ENCODE data around the gene CRTAC1.

The CRTAC1 gene

DNA sequence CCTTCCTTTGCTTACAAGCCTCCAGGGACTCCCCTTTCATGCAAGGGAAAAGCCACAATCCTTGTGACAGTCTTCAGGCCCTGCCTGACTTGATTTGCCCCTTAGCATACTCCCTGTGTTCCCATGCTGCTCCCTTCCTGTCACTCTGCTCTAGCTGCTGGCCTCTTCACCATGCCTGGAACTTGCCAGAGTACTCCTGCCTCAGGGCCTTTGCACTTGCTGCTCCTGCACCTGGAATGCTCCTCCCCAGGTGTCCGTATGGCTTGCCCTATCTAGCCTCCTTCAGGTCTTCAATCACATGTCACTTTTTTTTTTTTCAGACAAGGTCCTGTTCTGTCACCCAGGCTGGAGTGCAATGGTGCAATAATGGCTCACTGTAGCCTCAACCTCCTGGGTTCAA lies 203.5 kb downstream of the CRTAC1 start (continued):
- TF ChIP-seq, protein P1, sequence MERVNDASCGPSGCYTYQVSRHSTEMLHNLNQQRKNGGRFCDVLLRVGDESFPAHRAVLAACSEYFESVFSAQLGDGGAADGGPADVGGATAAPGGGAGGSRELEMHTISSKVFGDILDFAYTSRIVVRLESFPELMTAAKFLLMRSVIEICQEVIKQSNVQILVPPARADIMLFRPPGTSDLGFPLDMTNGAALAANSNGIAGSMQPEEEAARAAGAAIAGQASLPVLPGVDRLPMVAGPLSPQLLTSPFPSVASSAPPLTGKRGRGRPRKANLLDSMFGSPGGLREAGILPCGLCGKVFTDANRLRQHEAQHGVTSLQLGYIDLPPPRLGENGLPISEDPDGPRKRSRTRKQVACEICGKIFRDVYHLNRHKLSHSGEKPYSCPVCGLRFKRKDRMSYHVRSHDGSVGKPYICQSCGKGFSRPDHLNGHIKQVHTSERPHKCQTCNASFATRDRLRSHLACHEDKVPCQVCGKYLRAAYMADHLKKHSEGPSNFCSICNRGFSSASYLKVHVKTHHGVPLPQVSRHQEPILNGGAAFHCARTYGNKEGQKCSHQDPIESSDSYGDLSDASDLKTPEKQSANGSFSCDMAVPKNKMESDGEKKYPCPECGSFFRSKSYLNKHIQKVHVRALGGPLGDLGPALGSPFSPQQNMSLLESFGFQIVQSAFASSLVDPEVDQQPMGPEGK (CRISPR knock-in tag; IDR thresholded peaks at IDR 0.05; ENCODE audit: borderline replicate concordance): no peak
- TF ChIP-seq, protein P2, sequence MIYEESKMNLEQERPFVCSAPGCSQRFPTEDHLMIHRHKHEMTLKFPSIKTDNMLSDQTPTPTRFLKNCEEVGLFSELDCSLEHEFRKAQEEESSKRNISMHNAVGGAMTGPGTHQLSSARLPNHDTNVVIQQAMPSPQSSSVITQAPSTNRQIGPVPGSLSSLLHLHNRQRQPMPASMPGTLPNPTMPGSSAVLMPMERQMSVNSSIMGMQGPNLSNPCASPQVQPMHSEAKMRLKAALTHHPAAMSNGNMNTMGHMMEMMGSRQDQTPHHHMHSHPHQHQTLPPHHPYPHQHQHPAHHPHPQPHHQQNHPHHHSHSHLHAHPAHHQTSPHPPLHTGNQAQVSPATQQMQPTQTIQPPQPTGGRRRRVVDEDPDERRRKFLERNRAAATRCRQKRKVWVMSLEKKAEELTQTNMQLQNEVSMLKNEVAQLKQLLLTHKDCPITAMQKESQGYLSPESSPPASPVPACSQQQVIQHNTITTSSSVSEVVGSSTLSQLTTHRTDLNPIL (CRISPR knock-in tag; IDR thresholded peaks at IDR 0.05; ENCODE audit: low read depth): no peak
- no peak for TF ChIP-seq ZFP3 (CRISPR knock-in tag; IDR thresholded peaks at IDR 0.05)
- no peak for TF ChIP-seq TCF4 (CRISPR knock-in tag; IDR thresholded peaks at IDR 0.05; ENCODE audit: borderline replicate concordance)
- TF ChIP-seq ARNTL (CRISPR knock-in tag; IDR thresholded peaks at IDR 0.05; ENCODE audit: borderline replicate concordance, low read depth): no peak
- no peak for TF ChIP-seq ZFP30 (CRISPR knock-in tag; IDR thresholded peaks at IDR 0.05)
- TF ChIP-seq BACH2 (CRISPR knock-in tag; IDR thresholded peaks at IDR 0.05; ENCODE audit: borderline replicate concordance): no peak
- no peak for TF ChIP-seq ISL1 (CRISPR knock-in tag; IDR thresholded peaks at IDR 0.05)
- no peak for TF ChIP-seq ESRRG (CRISPR knock-in tag; IDR thresholded peaks at IDR 0.05)
- TF ChIP-seq PPARA (CRISPR knock-in tag; IDR thresholded peaks at IDR 0.05; ENCODE audit: borderline replicate concordance): no peak
- no peak for TF ChIP-seq GLIS3 (CRISPR knock-in tag; IDR thresholded peaks at IDR 0.05)
- no peak for TF ChIP-seq ZNF8 (CRISPR knock-in tag; IDR thresholded peaks at IDR 0.05)

- TF ChIP-seq ESRRG (CRISPR knock-in tag; IDR thresholded peaks at IDR 0.05): no peak
- TF ChIP-seq PPARA (CRISPR knock-in tag; IDR thresholded peaks at IDR 0.05; ENCODE audit: borderline replicate concordance): no peak
- TF ChIP-seq OSR1 (CRISPR knock-in tag; IDR thresholded peaks at IDR 0.05): no peak
- no peak for TF ChIP-seq ISL1 (CRISPR knock-in tag; IDR thresholded peaks at IDR 0.05)
- TF ChIP-seq, protein P3, sequence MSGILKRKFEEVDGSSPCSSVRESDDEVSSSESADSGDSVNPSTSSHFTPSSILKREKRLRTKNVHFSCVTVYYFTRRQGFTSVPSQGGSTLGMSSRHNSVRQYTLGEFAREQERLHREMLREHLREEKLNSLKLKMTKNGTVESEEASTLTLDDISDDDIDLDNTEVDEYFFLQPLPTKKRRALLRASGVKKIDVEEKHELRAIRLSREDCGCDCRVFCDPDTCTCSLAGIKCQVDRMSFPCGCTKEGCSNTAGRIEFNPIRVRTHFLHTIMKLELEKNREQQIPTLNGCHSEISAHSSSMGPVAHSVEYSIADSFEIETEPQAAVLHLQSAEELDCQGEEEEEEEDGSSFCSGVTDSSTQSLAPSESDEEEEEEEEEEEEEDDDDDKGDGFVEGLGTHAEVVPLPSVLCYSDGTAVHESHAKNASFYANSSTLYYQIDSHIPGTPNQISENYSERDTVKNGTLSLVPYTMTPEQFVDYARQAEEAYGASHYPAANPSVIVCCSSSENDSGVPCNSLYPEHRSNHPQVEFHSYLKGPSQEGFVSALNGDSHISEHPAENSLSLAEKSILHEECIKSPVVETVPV (CRISPR knock-in tag; IDR thresholded peaks at IDR 0.05): no peak
- TF ChIP-seq POU6F1 (CRISPR knock-in tag; IDR thresholded peaks at IDR 0.05; ENCODE audit: borderline replicate concordance, low read depth): no peak
- TF ChIP-seq ARNTL (CRISPR knock-in tag; IDR thresholded peaks at IDR 0.05; ENCODE audit: borderline replicate concordance, low read depth): no peak
- TF ChIP-seq CSDC2 (CRISPR knock-in tag; IDR thresholded peaks at IDR 0.05): no peak
- no peak for ATAC-seq
Measured at GRCh38 chr10:97825020-97825760, 205.2 kb downstream of the CRTAC1 start.

GRCh38 chr10:97823734-97824133 lies 206.7 kb downstream of the CRTAC1 start:
- TF ChIP-seq, protein P2 (CRISPR knock-in tag; IDR thresholded peaks at IDR 0.05; ENCODE audit: low read depth): no peak
- TF ChIP-seq GLIS3 (CRISPR knock-in tag; IDR thresholded peaks at IDR 0.05): no peak
- no peak for TF ChIP-seq OSR1 (CRISPR knock-in tag; IDR thresholded peaks at IDR 0.05)
- TF ChIP-seq POU6F1 (CRISPR knock-in tag; IDR thresholded peaks at IDR 0.05; ENCODE audit: borderline replicate concordance, low read depth): no peak
- no peak for ATAC-seq

DNA sequence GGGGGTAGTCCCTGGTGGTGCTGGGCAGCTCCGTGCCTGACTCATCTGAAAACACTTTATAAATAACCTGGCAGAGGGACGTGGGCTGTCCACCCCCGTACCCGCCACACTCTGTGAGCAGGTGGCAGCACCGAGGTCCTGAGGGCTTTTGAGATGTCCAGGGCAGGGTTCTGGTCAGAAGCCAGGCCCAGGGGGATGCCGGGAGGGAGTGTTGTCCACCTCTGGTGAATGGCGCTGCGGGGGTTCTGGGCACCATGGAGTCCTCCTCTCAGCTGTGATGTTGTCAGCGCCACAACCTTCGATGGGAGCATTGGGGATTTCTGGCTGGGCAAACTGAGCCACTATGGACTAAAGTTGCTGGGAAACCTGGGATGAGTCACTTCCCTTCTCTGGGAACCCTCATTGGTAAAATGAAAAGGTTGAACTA lies 208.1 kb downstream of the CRTAC1 start:
- ATAC-seq: no peak
- no peak for TF ChIP-seq TOX (CRISPR knock-in tag; IDR thresholded peaks at IDR 0.05; ENCODE audit: borderline replicate concordance)
- TF ChIP-seq ZNF565 (CRISPR knock-in tag; conservative IDR thresholded peaks at IDR 0.05; ENCODE audit: low read depth): no peak
- TF ChIP-seq ZNF70 (CRISPR knock-in tag; IDR thresholded peaks at IDR 0.05): no peak
- TF ChIP-seq, protein P1 (CRISPR knock-in tag; IDR thresholded peaks at IDR 0.05; ENCODE audit: borderline replicate concordance): no peak

All from SK-N-SH treated with all-trans-retinoic acid at 6 μM for 48 hours (cell line).